H9 (cell line): ENCODE measurements around the gene HMSD. TPM values are rescaled to one million over a fixed set of nuclear protein-coding genes. Genes with fewer than 3 reads are reported as not detected.

Source experiments
- DNase-seq: peaks from one replicate; pipeline ENCODE4 v3.0.0-alpha.2; 2017
- H2AFZ ChIP-seq: one replicate; pipeline ENCODE4 v1.6.1; 2013; ENCODE audit warnings: mild to moderate bottlenecking, low read length, control low read depth, moderate library complexity
- H2AK5ac ChIP-seq: 2 replicates; pipeline ENCODE4 v1.6.1; 2013; ENCODE audit warnings: low read length, control low read depth, mixed read lengths; ENCODE audit not compliant: insufficient read length
- H2BK120ac ChIP-seq: one replicate; pipeline ENCODE4 v1.6.1; 2013; ENCODE audit warnings: low read depth, mild to moderate bottlenecking, low read length, control low read depth, inconsistent platforms; ENCODE audit not compliant: poor library complexity, severe bottlenecking
- H2BK12ac ChIP-seq: 2 replicates; pipeline ENCODE4 v1.6.1; 2013; ENCODE audit warnings: low read length, control low read depth, mixed read lengths, low read depth; ENCODE audit not compliant: insufficient read length
- H2BK15ac ChIP-seq: 2 replicates; pipeline ENCODE4 v1.6.1; 2013; ENCODE audit warnings: low read depth, low read length, control low read depth
- H2BK20ac ChIP-seq: one replicate; pipeline ENCODE4 v1.6.1; 2013; ENCODE audit warnings: low read depth, mild to moderate bottlenecking, low read length, control low read depth, inconsistent platforms; ENCODE audit not compliant: poor library complexity, severe bottlenecking
- H2BK5ac ChIP-seq: 2 replicates; pipeline ENCODE4 v1.6.1; 2013; ENCODE audit warnings: low read length, control low read depth, mixed read lengths; ENCODE audit not compliant: insufficient read length
- H3K14ac ChIP-seq: 2 replicates; pipeline ENCODE4 v1.6.1; 2013; ENCODE audit warnings: low read length, control low read depth; ENCODE audit not compliant: insufficient read depth
- H3K18ac ChIP-seq: 2 replicates; pipeline ENCODE4 v1.6.1; 2013; ENCODE audit warnings: low read depth, mild to moderate bottlenecking, mixed read lengths, low read length, control low read depth; ENCODE audit not compliant: insufficient read length
- H3K23ac ChIP-seq: 2 replicates; pipeline ENCODE4 v1.6.1; 2013; ENCODE audit warnings: low read length, control low read depth, mixed read lengths, low read depth; ENCODE audit not compliant: insufficient read length
- H3K23me2 ChIP-seq: 2 replicates; pipeline ENCODE4 v1.6.1; 2013; ENCODE audit warnings: low read depth, mild to moderate bottlenecking, mixed read lengths, low read length, control low read depth; ENCODE audit not compliant: insufficient read length, poor library complexity, severe bottlenecking
- H3K27ac ChIP-seq: 2 replicates; pipeline ENCODE4 v1.5.1; 2013; ENCODE audit warnings: low read length, control low read depth, mixed read lengths, low read depth; ENCODE audit not compliant: insufficient read length
- H3K27me3 ChIP-seq: 2 replicates; pipeline ENCODE4 v1.6.1; 2013; ENCODE audit warnings: low read length, control low read depth, inconsistent platforms; ENCODE audit not compliant: insufficient read depth
- H3K4ac ChIP-seq: 2 replicates; pipeline ENCODE4 v1.6.1; 2013; ENCODE audit warnings: low read depth, mild to moderate bottlenecking, control low read depth, inconsistent platforms, low read length, moderate library complexity
- H3K4me1 ChIP-seq: 2 replicates; pipeline ENCODE4 v1.6.1; 2013; ENCODE audit warnings: low read length, control low read depth, inconsistent platforms; ENCODE audit not compliant: insufficient read depth
- H3K4me2 ChIP-seq: 2 replicates; pipeline ENCODE4 v1.6.1; 2013; ENCODE audit warnings: low read length, control low read depth, mixed read lengths; ENCODE audit not compliant: insufficient read length, insufficient read depth
- H3K56ac ChIP-seq: 2 replicates; pipeline ENCODE4 v1.6.1; 2013; ENCODE audit warnings: low read depth, mild to moderate bottlenecking, mixed read lengths, low read length, control low read depth; ENCODE audit not compliant: insufficient read length
- H3K79me1 ChIP-seq: 2 replicates; pipeline ENCODE4 v1.6.1; 2013; ENCODE audit warnings: low read depth, mild to moderate bottlenecking, moderate library complexity, low read length, control low read depth, inconsistent platforms; ENCODE audit not compliant: insufficient read depth, poor library complexity, severe bottlenecking
- H3K79me2 ChIP-seq: 2 replicates; pipeline ENCODE4 v1.6.1; 2013; ENCODE audit warnings: low read length, control low read depth, inconsistent platforms; ENCODE audit not compliant: insufficient read depth
- H3K9ac ChIP-seq: 2 replicates; pipeline ENCODE4 v1.6.1; 2013; ENCODE audit warnings: low read length, control low read depth, mixed read lengths; ENCODE audit not compliant: insufficient read length; ENCODE audit errors: extremely low read depth
- H3K9me3 ChIP-seq: one replicate; pipeline ENCODE4 v1.6.1; 2013; ENCODE audit warnings: low read depth, low read length, inconsistent platforms; ENCODE audit not compliant: control insufficient read depth
- H3T11ph ChIP-seq: one replicate; pipeline ENCODE4 v1.6.1; 2013; ENCODE audit warnings: mild to moderate bottlenecking, low read length, control low read depth, inconsistent platforms
- H4K20me1 ChIP-seq: one replicate; pipeline ENCODE4 v1.6.1; 2013; ENCODE audit not compliant: control insufficient read depth, insufficient read length, insufficient read depth
- H4K5ac ChIP-seq: 2 replicates; pipeline ENCODE4 v1.6.1; 2013; ENCODE audit warnings: low read depth, mild to moderate bottlenecking, mixed read lengths, low read length, control low read depth; ENCODE audit not compliant: insufficient read length
- H4K8ac ChIP-seq: replicated peaks from 2 replicates; pipeline ENCODE4 v1.6.1; 2013; ENCODE audit warnings: low read length, control low read depth, mixed read lengths, low read depth; ENCODE audit not compliant: insufficient read length
- H4K91ac ChIP-seq: 2 replicates; pipeline ENCODE4 v1.6.1; 2013; ENCODE audit warnings: low read depth, mild to moderate bottlenecking, moderate library complexity, mixed read lengths, low read length, control low read depth; ENCODE audit not compliant: insufficient read length
- H3K27ac Mint-ChIP-seq, 3 experiments: 2 replicates in 2 of 3; 3 replicates in 1 of 3; pipeline ENCODE4 v1.8.0; 2020 to 2021; ENCODE audit warnings: mixed read lengths in 3 of 3, mild to moderate bottlenecking in 1 of 3, moderate library complexity in 1 of 3
- H3K27me3 Mint-ChIP-seq: 2 replicates; pipeline ENCODE4 v1.8.0; 2021; ENCODE audit warnings: low read depth, mild to moderate bottlenecking, moderate library complexity, mixed read lengths
- H3K36me3 Mint-ChIP-seq, 3 experiments: 2 replicates in 2 of 3; 3 replicates in 1 of 3; pipeline ENCODE4 v1.8.0; 2020 to 2021; ENCODE audit warnings: low read depth in 3 of 3, mixed read lengths in 3 of 3; ENCODE audit not compliant: insufficient read depth in 1 of 3
- H3K4me1 Mint-ChIP-seq, 2 experiments: 2 replicates each; pipeline ENCODE4 v1.8.0; 2020; ENCODE audit warnings: mixed read lengths in 2 of 2
- H3K4me3 Mint-ChIP-seq, 2 experiments: 2 replicates in 1 of 2; 3 replicates in 1 of 2; pipeline ENCODE4 v1.8.0; 2020 to 2021; ENCODE audit warnings: mild to moderate bottlenecking in 2 of 2, mixed read lengths in 2 of 2, moderate library complexity in 1 of 2
- H3K9me3 Mint-ChIP-seq, 2 experiments: 2 replicates in 1 of 2; 3 replicates in 1 of 2; pipeline ENCODE4 v1.8.0; 2020; ENCODE audit warnings: mild to moderate bottlenecking in 2 of 2, mixed read lengths in 2 of 2, moderate library complexity in 1 of 2
- WGBS: extraction: QIAGEN DNeasy Blood & Tissue Kit; methylation state at CpG from one replicate; pipeline ENCODE4 v1.1.7; 2013; ENCODE audit warnings: missing lambda C conversion rate, low lambda C conversion rate, mixed read lengths; ENCODE audit not compliant: insufficient read length; ENCODE audit errors: extremely low coverage; 5-methylcytosine and 5-hydroxymethylcytosine counted together
- total RNA-seq: library from RNA; stranded (reverse); gene quantifications from 2 replicates; pipeline ENCODE4 v1.2.1, GENCODE V29; 2021
- TF ChIP-seq, protein P1 (sequence below): fragments of 200-600 bp; sonication (generic); conservative IDR thresholded peaks from 3 replicates; pipeline ENCODE4 v1.8.0; 2021; ENCODE audit warnings: antibody characterized with exemption, mild to moderate bottlenecking

HMSD gene
- total RNA-seq, 1 experiment from 2014 or later = 6.6 TPM

DNA sequence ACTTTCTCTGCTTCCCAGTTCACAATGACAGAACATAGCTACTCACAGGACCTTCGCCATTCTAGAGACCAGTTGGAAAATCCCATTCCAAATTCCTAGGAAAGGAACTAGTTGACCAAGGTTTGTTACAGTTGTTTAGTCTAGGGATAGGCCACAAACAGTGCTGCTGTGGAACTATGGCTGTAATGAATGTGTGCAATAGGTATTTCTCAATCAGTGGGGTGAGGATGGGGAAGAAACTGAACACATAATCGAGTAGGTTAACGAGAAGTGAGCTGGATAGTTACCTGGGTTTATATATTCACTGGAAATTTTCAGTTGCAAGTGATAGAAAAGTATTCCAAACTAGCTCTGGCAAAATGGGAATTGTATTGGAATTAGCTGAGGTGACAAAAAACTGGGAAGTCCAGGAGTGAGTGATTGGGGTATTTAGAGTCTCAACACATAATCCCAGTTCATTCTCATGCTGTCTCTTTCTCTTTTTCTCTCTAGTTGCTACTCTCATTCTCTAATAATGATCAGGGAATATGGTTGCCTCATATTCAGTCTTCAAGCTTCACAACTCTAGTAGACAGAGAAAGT is 18.2 kb upstream of the HMSD start:
- Mint-ChIP-seq H3K9me3 (no peaks in the 10 kb centered on the region), H3K4me1 (no peaks in the 10 kb centered on the region), H3K27me3 (peaks cover 17% of the 10 kb centered on the region), H3K36me3 (no peaks in the 10 kb centered on the region), H3K4me3 (no peak overlapping the region), H3K27ac (no peak overlapping the region)
- no peak overlapping the region for H3T11ph ChIP-seq
- no peak overlapping the region for H4K8ac ChIP-seq
- no peak overlapping the region for H3K14ac ChIP-seq
- no peak overlapping the region for H3K27ac ChIP-seq
- H3K9me3 ChIP-seq = no peaks in the 10 kb centered on the region
- no peak overlapping the region for H3K23ac ChIP-seq
- H2BK12ac ChIP-seq = no peak overlapping the region
- H3K79me1 ChIP-seq = no peaks in the 10 kb centered on the region
- no peak for DNase-seq
- no peak overlapping the region for H2AK5ac ChIP-seq
- H2BK120ac ChIP-seq = no peak overlapping the region
- no peak overlapping the region for H4K5ac ChIP-seq
- H4K91ac ChIP-seq = no peak overlapping the region
- H2BK20ac ChIP-seq = no peak overlapping the region
- no peaks in the 10 kb centered on the region for H4K20me1 ChIP-seq
- H3K56ac ChIP-seq = no peak overlapping the region
- no peak overlapping the region for H3K4ac ChIP-seq
- H3K79me2 ChIP-seq = no peaks in the 10 kb centered on the region
- no peaks in the 10 kb centered on the region for H3K4me1 ChIP-seq
- no peak overlapping the region for H3K4me2 ChIP-seq
- H3K9ac ChIP-seq = no peak overlapping the region
- TF ChIP-seq, protein P1, sequence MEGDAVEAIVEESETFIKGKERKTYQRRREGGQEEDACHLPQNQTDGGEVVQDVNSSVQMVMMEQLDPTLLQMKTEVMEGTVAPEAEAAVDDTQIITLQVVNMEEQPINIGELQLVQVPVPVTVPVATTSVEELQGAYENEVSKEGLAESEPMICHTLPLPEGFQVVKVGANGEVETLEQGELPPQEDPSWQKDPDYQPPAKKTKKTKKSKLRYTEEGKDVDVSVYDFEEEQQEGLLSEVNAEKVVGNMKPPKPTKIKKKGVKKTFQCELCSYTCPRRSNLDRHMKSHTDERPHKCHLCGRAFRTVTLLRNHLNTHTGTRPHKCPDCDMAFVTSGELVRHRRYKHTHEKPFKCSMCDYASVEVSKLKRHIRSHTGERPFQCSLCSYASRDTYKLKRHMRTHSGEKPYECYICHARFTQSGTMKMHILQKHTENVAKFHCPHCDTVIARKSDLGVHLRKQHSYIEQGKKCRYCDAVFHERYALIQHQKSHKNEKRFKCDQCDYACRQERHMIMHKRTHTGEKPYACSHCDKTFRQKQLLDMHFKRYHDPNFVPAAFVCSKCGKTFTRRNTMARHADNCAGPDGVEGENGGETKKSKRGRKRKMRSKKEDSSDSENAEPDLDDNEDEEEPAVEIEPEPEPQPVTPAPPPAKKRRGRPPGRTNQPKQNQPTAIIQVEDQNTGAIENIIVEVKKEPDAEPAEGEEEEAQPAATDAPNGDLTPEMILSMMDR = no peak
- H2BK5ac ChIP-seq = no peak overlapping the region
- H2BK15ac ChIP-seq = no peak overlapping the region
- WGBS = no CpG with 5 or more reads among the region's 3 CpGs
- H3K18ac ChIP-seq = no peak overlapping the region
- H2AFZ ChIP-seq = no peak overlapping the region
- H3K23me2 ChIP-seq = no peaks in the 10 kb centered on the region
- H3K27me3 ChIP-seq = no peaks in the 10 kb centered on the region
